OCI-LY3 (cell line): ENCODE results near the gene EMILIN2.

Source experiments
- H2AFZ ChIP-seq: fragments of 200-600, 300-600 bp; shearing (Covaris generic); 2 replicates; pipeline ENCODE4 v1.6.0; 2014; ENCODE audit warnings: antibody characterized with exemption, low read depth, low read length
- H3K27ac ChIP-seq: fragments of 200-600, 300-600 bp; sonication (generic); 2 replicates; pipeline ENCODE4 v1.5.1; 2014; ENCODE audit warnings: mild to moderate bottlenecking, low read length, moderate library complexity, mixed read lengths
- H3K27me3 ChIP-seq: fragments of 200-600, 300-600 bp; sonication (generic); 2 replicates; pipeline ENCODE4 v1.6.1; 2014; ENCODE audit warnings: low read depth, low read length, mixed read lengths
- H3K36me3 ChIP-seq: fragments of 200-600, 300-600 bp; sonication (generic); replicated peaks from 2 replicates; pipeline ENCODE3; 2014; ENCODE audit warnings: low read depth, low read length, mixed read lengths
- H3K4me1 ChIP-seq: fragments of 300-600, 200-600 bp; sonication (generic); 2 replicates; pipeline ENCODE4 v1.6.1; 2014; ENCODE audit warnings: low read length, mixed read lengths
- H3K4me2 ChIP-seq: fragments of 200-600, 300-600 bp; sonication (generic); 2 replicates; pipeline ENCODE4 v1.6.1; 2014; ENCODE audit warnings: low read length, mixed read lengths
- H3K4me3 ChIP-seq: fragments of 300-600, 200-600 bp; sonication (generic); 2 replicates; pipeline ENCODE4 v1.5.1; 2014; ENCODE audit warnings: antibody characterized with exemption, mild to moderate bottlenecking, low read length, moderate library complexity
- H3K79me2 ChIP-seq: fragments of 300-600, 200-600 bp; shearing (Covaris generic); 2 replicates; pipeline ENCODE4 v1.6.1; 2014; ENCODE audit warnings: mild to moderate bottlenecking, low read length, mixed read lengths
- H3K9ac ChIP-seq: fragments of 300-600, 200-600 bp; shearing (Covaris generic); 2 replicates; pipeline ENCODE4 v1.6.0; 2014; ENCODE audit warnings: mild to moderate bottlenecking, low read length, moderate library complexity
- H3K9me3 ChIP-seq: fragments of 200-600, 300-600 bp; shearing (Covaris generic); 2 replicates; pipeline ENCODE4 v1.6.1; 2014; ENCODE audit warnings: low read length, mixed read lengths; ENCODE audit not compliant: insufficient read depth
- H4K20me1 ChIP-seq: fragments of 200-600, 300-600 bp; sonication (generic); 2 replicates; pipeline ENCODE4 v1.6.1; 2016; ENCODE audit warnings: low read length, mixed read lengths; ENCODE audit not compliant: insufficient read depth
- EZH2phosphoT487 ChIP-seq: fragments of 200-600 bp; shearing (Covaris generic); IDR thresholded peaks from 2 replicates; pipeline ENCODE4 v1.6.1; 2018; ENCODE audit warnings: antibody characterized with exemption, mixed run types, low read depth
- TF ChIP-seq, protein P1 (sequence below): fragments of 200-600, 300-600 bp; sonication (generic); IDR thresholded peaks from 2 replicates; pipeline ENCODE4 v1.5.1; 2014; ENCODE audit warnings: antibody characterized with exemption, low read length, low read depth

Gene EMILIN2

DNA sequence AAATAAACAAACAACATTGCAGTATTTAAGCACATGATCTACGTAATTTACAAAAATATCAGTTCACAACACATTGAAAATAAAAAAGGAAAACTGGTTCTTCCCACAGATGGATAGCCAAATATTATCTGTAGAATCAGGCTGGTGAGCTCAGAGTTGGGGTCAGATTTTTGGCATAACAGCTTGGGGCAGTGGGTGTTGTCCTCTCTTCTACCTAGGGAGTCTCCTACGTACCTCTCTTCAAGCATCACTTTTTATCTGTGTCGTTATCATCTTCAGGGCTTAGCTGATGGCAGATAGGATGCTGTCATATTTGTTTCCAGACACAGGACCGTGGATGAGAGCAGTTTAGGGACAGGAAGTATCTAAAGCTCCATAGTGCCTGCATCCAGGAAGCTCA lies 46.2 kb downstream of the EMILIN2 start:
- Histone ChIP-seq H3K27ac (no peak overlapping the region), H3K4me3 (no peak overlapping the region), H4K20me1 (peaks cover 76% of the 10 kb centered on the region), H2AFZ (no peak overlapping the region), H3K9ac (no peak overlapping the region), H3K4me2 (no peak overlapping the region), H3K79me2 (peaks cover 78% of the 10 kb centered on the region), H3K36me3 (peaks cover 71% of the 10 kb centered on the region), H3K27me3 (no peaks in the 10 kb centered on the region), H3K9me3 (no peaks in the 10 kb centered on the region), H3K4me1 (peaks cover 12% of the 10 kb centered on the region)
- TF ChIP-seq, protein P1, sequence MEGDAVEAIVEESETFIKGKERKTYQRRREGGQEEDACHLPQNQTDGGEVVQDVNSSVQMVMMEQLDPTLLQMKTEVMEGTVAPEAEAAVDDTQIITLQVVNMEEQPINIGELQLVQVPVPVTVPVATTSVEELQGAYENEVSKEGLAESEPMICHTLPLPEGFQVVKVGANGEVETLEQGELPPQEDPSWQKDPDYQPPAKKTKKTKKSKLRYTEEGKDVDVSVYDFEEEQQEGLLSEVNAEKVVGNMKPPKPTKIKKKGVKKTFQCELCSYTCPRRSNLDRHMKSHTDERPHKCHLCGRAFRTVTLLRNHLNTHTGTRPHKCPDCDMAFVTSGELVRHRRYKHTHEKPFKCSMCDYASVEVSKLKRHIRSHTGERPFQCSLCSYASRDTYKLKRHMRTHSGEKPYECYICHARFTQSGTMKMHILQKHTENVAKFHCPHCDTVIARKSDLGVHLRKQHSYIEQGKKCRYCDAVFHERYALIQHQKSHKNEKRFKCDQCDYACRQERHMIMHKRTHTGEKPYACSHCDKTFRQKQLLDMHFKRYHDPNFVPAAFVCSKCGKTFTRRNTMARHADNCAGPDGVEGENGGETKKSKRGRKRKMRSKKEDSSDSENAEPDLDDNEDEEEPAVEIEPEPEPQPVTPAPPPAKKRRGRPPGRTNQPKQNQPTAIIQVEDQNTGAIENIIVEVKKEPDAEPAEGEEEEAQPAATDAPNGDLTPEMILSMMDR, result no peak
- TF ChIP-seq EZH2phosphoT487, result no peak

DNA sequence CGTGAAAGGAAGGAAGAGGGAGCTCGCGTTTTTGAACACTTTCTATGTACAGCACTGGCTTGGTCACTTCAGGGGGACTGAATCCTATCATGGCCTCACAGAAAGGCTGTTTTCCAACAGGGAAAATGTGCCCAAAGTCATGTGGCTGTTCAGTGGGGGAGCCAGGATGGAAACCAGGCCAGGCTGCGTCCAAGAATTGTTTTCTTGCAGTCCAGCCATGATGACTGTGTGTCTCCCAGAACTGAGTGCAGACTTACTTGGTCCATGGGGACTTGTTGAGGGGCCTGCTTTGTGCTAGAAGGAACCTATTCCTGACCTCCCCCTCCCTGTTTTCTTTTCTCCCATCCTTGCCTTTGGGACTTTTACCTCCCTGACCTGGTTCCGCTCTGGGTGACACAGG lies 46.9 kb downstream of the EMILIN2 start:
- no peak overlapping the region for H2AFZ ChIP-seq
- no peak overlapping the region for H3K4me3 ChIP-seq
- H3K27ac ChIP-seq, result no peak overlapping the region
- no peak for TF ChIP-seq EZH2phosphoT487
- TF ChIP-seq, protein P1, result no peak
- peaks cover 71% of the 10 kb centered on the region for H3K36me3 ChIP-seq
- H3K4me2 ChIP-seq, result no peak overlapping the region
- peaks cover 82% of the 10 kb centered on the region for H4K20me1 ChIP-seq
- no peak overlapping the region for H3K9ac ChIP-seq
- peaks cover 84% of the 10 kb centered on the region for H3K79me2 ChIP-seq
- peaks cover 19% of the 10 kb centered on the region for H3K4me1 ChIP-seq
- no peaks in the 10 kb centered on the region for H3K27me3 ChIP-seq
- H3K9me3 ChIP-seq, result no peaks in the 10 kb centered on the region

DNA sequence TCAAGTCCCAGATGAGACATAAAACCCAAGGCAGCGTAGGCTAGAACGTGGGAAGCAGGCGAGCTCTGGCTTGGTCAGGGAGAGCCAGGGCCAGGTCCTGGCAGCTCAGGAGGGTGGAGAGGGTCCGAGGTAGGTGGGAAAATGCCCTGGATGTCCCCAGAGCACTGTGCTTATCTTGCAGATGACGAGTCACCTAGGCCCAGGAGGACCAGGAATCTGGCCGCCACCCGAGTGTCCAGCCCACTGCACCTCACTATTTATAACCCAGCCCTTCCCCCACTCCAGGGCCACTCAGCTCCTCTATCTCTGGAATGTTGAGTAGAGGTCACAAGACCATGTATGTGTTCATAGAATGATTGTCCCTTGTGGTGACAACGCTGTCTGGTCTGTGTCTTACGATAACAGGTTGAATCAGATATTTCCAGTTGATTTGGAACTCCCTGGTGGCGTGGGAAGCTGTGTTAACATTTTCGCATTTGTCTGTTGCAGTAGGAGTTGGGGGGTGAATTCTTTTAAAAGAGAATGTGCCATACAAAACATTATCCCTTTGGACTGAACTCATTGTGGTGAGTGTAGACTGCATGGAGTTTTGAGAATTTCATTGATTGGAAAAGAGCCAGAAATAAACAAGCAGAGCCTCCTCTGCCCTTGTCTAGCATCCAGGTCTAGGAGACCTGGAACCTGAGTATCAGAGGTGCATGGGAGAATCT lies 47.5 kb downstream of the EMILIN2 start:
- H3K4me3 ChIP-seq, result no peak overlapping the region
- peaks cover 90% of the 10 kb centered on the region for H3K79me2 ChIP-seq
- H2AFZ ChIP-seq, result no peak overlapping the region
- peaks cover 88% of the 10 kb centered on the region for H4K20me1 ChIP-seq
- H3K9ac ChIP-seq, result no peak overlapping the region
- TF ChIP-seq EZH2phosphoT487, result no peak
- TF ChIP-seq, protein P1, result no peak
- no peaks in the 10 kb centered on the region for H3K27me3 ChIP-seq
- peaks cover 75% of the 10 kb centered on the region for H3K36me3 ChIP-seq
- H3K4me1 ChIP-seq, result peaks cover 19% of the 10 kb centered on the region
- H3K4me2 ChIP-seq, result no peak overlapping the region
- H3K9me3 ChIP-seq, result no peaks in the 10 kb centered on the region
- no peak overlapping the region for H3K27ac ChIP-seq

DNA sequence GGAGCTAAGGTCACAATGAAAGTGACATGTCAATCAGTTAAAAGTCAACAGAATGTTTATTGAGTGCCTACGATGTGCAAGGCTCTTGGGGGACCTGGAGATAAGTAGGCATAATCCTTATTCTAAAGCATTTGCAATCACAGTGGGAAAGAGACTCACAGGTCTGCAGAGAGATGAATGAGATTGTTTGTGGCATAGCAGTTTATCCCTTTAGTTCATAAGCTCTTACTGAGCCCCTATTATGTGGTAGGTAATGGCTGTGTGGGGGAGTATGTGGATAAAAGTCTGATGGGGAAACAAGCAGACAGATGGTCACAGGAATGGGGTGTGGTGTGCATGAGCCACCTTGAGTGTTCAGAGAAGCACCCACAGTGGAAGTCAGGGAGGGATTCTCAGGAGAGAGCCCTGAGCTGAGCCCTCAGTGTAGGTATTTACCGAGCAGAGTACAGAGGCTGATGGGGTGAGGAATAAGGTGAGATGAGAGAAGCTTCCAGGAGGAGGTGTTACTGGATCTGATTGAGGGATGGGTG lies 48.1 kb downstream of the EMILIN2 start:
- Histone ChIP-seq H3K4me1 (peaks cover 19% of the 10 kb centered on the region), H3K27me3 (no peaks in the 10 kb centered on the region), H3K79me2 (peaks cover 94% of the 10 kb centered on the region), H3K36me3 (peaks cover 75% of the 10 kb centered on the region), H3K4me2 (no peak overlapping the region), H3K9ac (no peak overlapping the region), H3K4me3 (no peak overlapping the region), H4K20me1 (peaks cover 92% of the 10 kb centered on the region), H3K27ac (no peak overlapping the region), H3K9me3 (no peaks in the 10 kb centered on the region), H2AFZ (no peak overlapping the region)
- TF ChIP-seq EZH2phosphoT487, result no peak
- TF ChIP-seq, protein P1, result no peak
